Smooth muscle cell (in vitro differentiated cells): ENCODE results near the gene ISM1. TPM values are rescaled to one million over a fixed set of nuclear protein-coding genes. Genes with fewer than 3 reads are reported as not detected.

Experiments used
- DNase-seq: peaks from one replicate; lab custom pipeline; 2025; ENCODE audit not compliant: unreplicated experiment; lab: John Stamatoyannopoulos, UW
- H2AFZ ChIP-seq: fragments of 200-600 bp; sonication (generic); 2 replicates; pipeline ENCODE4 v1.6.0; 2016; ENCODE audit warnings: antibody characterized with exemption, low read depth, mild to moderate bottlenecking
- H3F3A ChIP-seq: fragments of 200-600 bp; sonication (generic); 2 replicates; pipeline ENCODE4 v1.6.0; 2017; ENCODE audit warnings: antibody characterized with exemption, low read depth
- H3K27ac ChIP-seq: fragments of 200-600 bp; sonication (generic); 2 replicates; pipeline ENCODE4 v1.5.1; 2016; ENCODE audit warnings: low read depth, mild to moderate bottlenecking
- H3K27me3 ChIP-seq: fragments of 200-600 bp; sonication (generic); 2 replicates; pipeline ENCODE4 v1.6.1; 2016; ENCODE audit warnings: low read depth, mild to moderate bottlenecking
- H3K36me3 ChIP-seq: fragments of 200-600 bp; sonication (generic); 2 replicates; pipeline ENCODE4 v1.5.1; 2016; ENCODE audit warnings: low read depth
- H3K4me1 ChIP-seq: fragments of 200-600 bp; sonication (generic); 2 replicates; pipeline ENCODE4 v1.5.1; 2016; ENCODE audit warnings: low read depth
- H3K4me2 ChIP-seq: fragments of 200-600 bp; sonication (generic); 2 replicates; pipeline ENCODE4 v1.6.0; 2016; ENCODE audit warnings: mild to moderate bottlenecking
- H3K4me3 ChIP-seq: fragments of 200-600 bp; sonication (generic); 2 replicates; pipeline ENCODE4 v1.5.1; 2016; ENCODE audit warnings: mild to moderate bottlenecking
- H3K79me2 ChIP-seq: fragments of 200-600 bp; sonication (generic); 2 replicates; pipeline ENCODE4 v1.6.0; 2016; ENCODE audit warnings: low read depth, mild to moderate bottlenecking
- H3K9ac ChIP-seq: fragments of 200-600 bp; sonication (generic); 2 replicates; pipeline ENCODE4 v1.6.0; 2016; ENCODE audit warnings: low read depth
- H3K9me3 ChIP-seq: fragments of 200-600 bp; sonication (generic); replicated peaks from 2 replicates; pipeline ENCODE4 v1.5.1; 2016; ENCODE audit warnings: low read depth
- H4K20me1 ChIP-seq: fragments of 200-600 bp; sonication (generic); 2 replicates; pipeline ENCODE4 v1.6.0; 2016; ENCODE audit warnings: low read depth
- CTCF ChIP-seq: fragments of 200-600 bp; sonication (generic); IDR thresholded peaks from 2 replicates; pipeline ENCODE4 v1.5.1; 2017; ENCODE audit warnings: borderline replicate concordance, mild to moderate bottlenecking, antibody characterized with exemption; ENCODE audit not compliant: insufficient read depth, poor library complexity, severe bottlenecking
- WGBS: methylation state at CpG from one replicate; pipeline ENCODE4 v1.1.7; 2016; ENCODE audit warnings: low lambda C conversion rate; 5-methylcytosine and 5-hydroxymethylcytosine counted together
- polyA plus RNA-seq: library from polyadenylated mRNA; unstranded; fragments of >200 nt; fragmentation: Nextera tagmentation; extraction: Ambion mirVana; gene quantifications from 2 replicates; pipeline ENCODE4 v1.2.1, GENCODE V29; 2016
- total RNA-seq: library from RNA; depleted of rRNA; stranded (reverse); fragments of >200 nt; gene quantifications from 2 replicates; pipeline ENCODE4 v1.2.3, GENCODE V29; 2014

ISM1 gene
- total and polyA plus RNA-seq, 2 experiments from 2014 or later, result 2.6 to 3.5 TPM

GRCh38 chr20:13291157-13291556 is 70.1 kb downstream of the ISM1 start:
- Histone ChIP-seq H2AFZ (no peak overlapping the region), H3K36me3 (no peaks in the 10 kb centered on the region), H4K20me1 (no peaks in the 10 kb centered on the region), H3K79me2 (no peaks in the 10 kb centered on the region), H3K4me1 (no peaks in the 10 kb centered on the region), H3K9ac (no peak overlapping the region), H3K4me2 (no peak overlapping the region), H3K27me3 (no peaks in the 10 kb centered on the region), H3K27ac (no peak overlapping the region), H3F3A (no peaks in the 10 kb centered on the region), H3K4me3 (no peak overlapping the region), H3K9me3 (no peaks in the 10 kb centered on the region)
- DNase-seq, result no peak
- 89% methylated on average over 5 of the region's 5 CpGs for WGBS
- TF ChIP-seq CTCF, result no peak

- WGBS, result 95% methylated on average over 11 of the region's 11 CpGs
- no peak overlapping the region for H3K9ac ChIP-seq
- H3K9me3 ChIP-seq, result no peaks in the 10 kb centered on the region
- no peak for DNase-seq
- H3F3A ChIP-seq, result no peaks in the 10 kb centered on the region
- no peak overlapping the region for H3K4me2 ChIP-seq
- H4K20me1 ChIP-seq, result no peaks in the 10 kb centered on the region
- H3K27me3 ChIP-seq, result no peaks in the 10 kb centered on the region
- no peak overlapping the region for H2AFZ ChIP-seq
- H3K4me3 ChIP-seq, result no peak overlapping the region
- no peak overlapping the region for H3K27ac ChIP-seq
- no peaks in the 10 kb centered on the region for H3K36me3 ChIP-seq
- TF ChIP-seq CTCF, result no peak
- H3K4me1 ChIP-seq, result no peaks in the 10 kb centered on the region
- no peaks in the 10 kb centered on the region for H3K79me2 ChIP-seq
Measured at GRCh38 chr20:13292201-13292885, 71.3 kb downstream of the ISM1 start.

GRCh38 chr20:13294522-13294921 is 73.4 kb downstream of the ISM1 start:
- Histone ChIP-seq H3K4me2 (no peak overlapping the region), H3K4me1 (no peaks in the 10 kb centered on the region), H3K27ac (no peak overlapping the region), H3K79me2 (no peaks in the 10 kb centered on the region), H3K9me3 (no peaks in the 10 kb centered on the region), H3K9ac (no peak overlapping the region), H3K36me3 (no peaks in the 10 kb centered on the region), H3K4me3 (no peak overlapping the region), H2AFZ (no peak overlapping the region), H4K20me1 (no peaks in the 10 kb centered on the region), H3F3A (no peaks in the 10 kb centered on the region), H3K27me3 (no peaks in the 10 kb centered on the region)
- WGBS, result 100% methylated on average over 2 of the region's 2 CpGs
- TF ChIP-seq CTCF, result no peak
- DNase-seq, result no peak

- 98% methylated on average over 8 of the region's 8 CpGs for WGBS
- H3K36me3 ChIP-seq, result no peaks in the 10 kb centered on the region
- no peaks in the 10 kb centered on the region for H4K20me1 ChIP-seq
- no peak overlapping the region for H3K4me2 ChIP-seq
- H3F3A ChIP-seq, result no peaks in the 10 kb centered on the region
- H3K9ac ChIP-seq, result no peak overlapping the region
- TF ChIP-seq CTCF, result no peak
- H3K4me1 ChIP-seq, result no peaks in the 10 kb centered on the region
- H3K79me2 ChIP-seq, result no peaks in the 10 kb centered on the region
- H3K9me3 ChIP-seq, result no peaks in the 10 kb centered on the region
- H3K4me3 ChIP-seq, result no peak overlapping the region
- H3K27me3 ChIP-seq, result no peaks in the 10 kb centered on the region
- no peak overlapping the region for H2AFZ ChIP-seq
- no peak overlapping the region for H3K27ac ChIP-seq
- no peak for DNase-seq
Measured at GRCh38 chr20:13295637-13296036, 74.6 kb downstream of the ISM1 start.
